IPS-11a (cell line): ENCODE data around the gene ATXN7L1.
"Not testable (repeated sequence)": the region's sequence is repeated elsewhere in the genome, so short reads cannot be mapped to it uniquely, and the experiment has no call there.

Source experiments
- H3K4me3 ChIP-seq: one replicate; pipeline ENCODE4 v1.5.1; 2013; ENCODE audit warnings: low read depth, low read length, control low read depth

The ATXN7L1 gene

GRCh38 chr7:105890290-105890997 is 14.0 kb upstream of the ATXN7L1 start:
- H3K4me3 ChIP-seq = no peak overlapping the region

DNA sequence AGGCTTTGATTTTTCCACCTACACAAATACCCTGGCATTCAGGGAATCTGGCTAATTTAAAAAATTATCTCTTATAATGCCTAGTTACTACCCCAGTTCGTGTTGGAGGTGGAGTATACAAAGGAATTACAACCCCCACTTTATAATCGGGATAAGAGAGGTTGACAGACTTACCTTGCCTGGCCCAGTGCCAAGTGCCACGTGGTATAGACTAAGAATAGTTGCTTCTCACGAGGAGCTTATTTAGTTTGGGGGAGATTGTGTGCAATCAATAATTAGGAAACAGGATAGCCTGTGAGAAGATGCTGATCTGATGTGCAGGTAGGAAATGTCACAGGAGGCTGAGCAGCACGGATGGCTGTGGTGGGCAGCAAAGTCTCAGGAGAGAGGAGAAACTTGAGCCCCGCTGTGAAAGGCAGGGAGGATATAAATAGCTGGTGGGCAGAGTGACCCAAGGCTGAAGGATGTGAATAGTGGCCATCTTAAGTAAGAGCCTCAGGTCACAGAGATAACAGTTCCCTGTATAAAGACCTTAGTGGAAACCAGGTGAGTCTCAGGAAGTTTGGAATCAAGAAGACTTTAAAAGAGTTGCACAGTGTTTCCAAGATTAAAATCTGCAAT is 11.3 kb upstream of the ATXN7L1 start:
- no peak overlapping the region for H3K4me3 ChIP-seq

GRCh38 chr7:105886776-105887175 is 10.4 kb upstream of the ATXN7L1 start:
- no peak overlapping the region for H3K4me3 ChIP-seq

DNA sequence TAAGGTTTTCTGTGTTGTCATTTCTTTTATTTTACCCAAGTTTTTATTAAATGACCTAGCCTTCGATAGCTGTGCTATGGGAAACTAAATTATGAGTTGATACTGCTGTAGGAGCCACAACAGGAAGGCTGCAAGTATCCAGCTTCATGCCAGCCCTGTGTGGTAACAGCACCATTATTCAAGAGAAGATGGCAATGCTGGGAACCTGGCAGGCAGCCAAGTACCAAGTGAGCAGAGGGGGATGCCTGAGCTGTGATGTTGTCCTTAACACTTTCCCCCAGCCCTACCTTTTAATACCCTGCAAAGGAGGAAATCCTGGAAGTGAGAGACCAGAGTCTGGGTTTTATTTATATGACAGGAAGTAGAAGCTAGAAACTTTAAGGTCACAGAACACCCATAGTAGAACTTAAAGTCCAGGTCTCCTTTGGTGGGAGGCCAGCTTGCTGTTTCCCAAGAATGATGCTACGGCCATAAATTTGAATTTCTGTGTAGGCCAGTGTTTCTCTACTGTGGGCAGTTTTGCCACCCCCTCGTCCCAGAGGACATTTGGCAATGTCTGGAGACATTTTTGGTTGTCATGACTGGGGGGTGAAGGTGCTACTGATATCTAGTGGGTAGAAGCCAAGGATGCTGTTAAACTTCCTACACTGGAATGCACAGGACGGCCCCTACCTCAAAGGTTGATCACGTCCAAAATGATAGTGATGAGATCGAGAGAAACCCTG is 9.2 kb upstream of the ATXN7L1 start:
- H3K4me3 ChIP-seq = no peak overlapping the region

DNA sequence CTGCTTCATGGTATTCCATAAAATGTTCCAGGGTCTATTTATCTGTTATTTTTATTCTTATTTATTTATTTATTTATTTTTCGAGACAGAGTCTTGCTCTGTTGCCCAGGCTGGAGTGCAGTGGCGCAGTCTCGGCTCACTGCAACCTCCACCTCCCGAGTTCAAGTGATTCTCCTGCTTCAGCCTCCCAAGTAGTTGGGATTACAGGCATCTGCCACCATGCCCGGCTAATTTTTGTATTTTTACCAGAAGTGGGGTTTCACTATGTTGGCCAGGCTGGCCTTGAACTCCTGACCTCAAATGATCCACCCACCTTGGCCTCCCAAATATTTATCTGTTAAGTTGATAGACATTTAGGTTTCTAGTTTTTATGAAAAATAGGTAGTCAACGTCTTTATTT is 6.8 kb upstream of the ATXN7L1 start:
- H3K4me3 ChIP-seq = not testable (repeated sequence)

- no peak overlapping the region for H3K4me3 ChIP-seq
These were observed 5.0 kb upstream of the ATXN7L1 start for GRCh38 chr7:105881439-105881838.

- no peak overlapping the region for H3K4me3 ChIP-seq
These were observed 4.4 kb upstream of the ATXN7L1 start for GRCh38 chr7:105880571-105881330.

DNA sequence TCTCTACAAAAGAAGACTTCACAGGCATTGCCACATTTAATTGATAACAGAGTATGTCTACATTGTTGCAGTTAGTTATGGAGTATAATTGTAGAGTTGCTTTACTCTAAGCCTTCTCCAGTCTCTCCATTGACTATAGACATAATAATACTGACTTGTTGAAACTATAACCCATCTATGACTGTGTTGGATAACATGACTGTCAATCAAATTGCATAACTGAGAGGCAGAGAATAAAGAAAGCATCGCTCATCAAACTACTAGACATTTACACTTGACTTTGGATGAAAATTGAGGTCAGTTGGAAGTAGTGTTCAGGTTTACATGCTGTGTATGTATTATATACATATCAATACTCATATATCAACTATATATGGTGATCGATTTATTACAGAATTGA is 3.4 kb upstream of the ATXN7L1 start:
- H3K4me3 ChIP-seq = no peak overlapping the region

DNA sequence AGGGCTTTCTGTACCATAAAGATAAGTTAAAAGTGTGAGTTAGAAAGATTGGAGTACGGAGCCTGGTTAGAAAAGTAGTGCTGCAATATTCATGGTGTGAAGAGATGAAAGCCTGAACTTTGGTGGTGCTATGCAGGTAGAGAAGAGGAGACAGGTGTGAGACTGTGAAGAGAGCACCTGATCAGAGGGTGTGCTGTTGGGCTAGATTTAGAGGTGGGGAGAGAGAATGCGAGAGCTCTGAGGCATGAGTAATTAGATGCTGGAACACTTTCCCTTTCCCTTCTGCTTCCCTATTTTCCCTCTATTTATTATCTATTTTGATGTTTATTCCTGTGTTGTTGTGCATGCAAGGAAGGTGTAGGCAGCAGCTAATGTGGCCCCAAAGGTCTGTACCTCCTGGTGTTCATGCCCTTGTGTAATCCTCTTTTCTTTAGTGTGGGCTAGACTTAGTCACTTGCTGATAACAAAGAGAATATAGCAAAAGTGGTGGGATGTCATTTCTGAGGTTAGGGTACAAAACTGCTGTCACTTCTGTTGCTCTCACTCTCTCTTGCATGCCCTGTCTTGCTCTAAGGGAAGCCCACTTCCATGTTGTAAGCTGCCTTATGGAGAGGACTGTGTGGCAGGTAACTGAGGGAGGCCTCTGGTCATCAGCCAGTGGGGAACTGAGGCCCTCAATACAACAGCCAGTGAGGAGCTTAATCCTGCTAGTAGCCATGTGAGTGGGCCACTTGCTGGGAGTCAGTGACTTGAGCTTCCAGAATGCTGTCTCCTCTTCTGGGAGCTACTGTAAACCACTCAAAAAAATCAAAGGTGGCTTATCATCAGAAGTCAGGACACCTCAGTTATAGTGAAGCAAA is 2.6 kb upstream of the ATXN7L1 start:
- no peak overlapping the region for H3K4me3 ChIP-seq

DNA sequence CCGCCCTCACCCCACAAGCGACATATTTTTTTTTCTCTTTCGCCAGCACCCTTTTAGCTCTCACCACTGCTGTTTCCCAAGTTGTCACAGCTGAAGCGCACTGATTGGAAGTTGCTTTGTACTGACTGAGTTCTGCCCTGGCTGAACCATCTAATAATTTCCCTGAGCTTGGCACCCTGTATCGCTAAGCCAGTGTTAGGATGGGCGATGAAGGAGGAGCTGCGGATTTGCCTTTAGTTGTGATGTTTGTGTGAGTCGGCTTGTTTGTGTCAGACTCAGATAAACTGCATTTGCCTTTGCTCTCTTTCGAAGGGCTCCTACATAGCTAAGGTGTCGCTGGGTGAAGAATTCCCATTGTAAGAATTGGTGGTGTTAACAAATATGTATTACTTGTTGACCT is 1.3 kb upstream of the ATXN7L1 start:
- no peak overlapping the region for H3K4me3 ChIP-seq

- H3K4me3 ChIP-seq = peak overlapping the region; percentile 42
These were observed 684 bp upstream of the ATXN7L1 start for GRCh38 chr7:105876964-105877601.

DNA sequence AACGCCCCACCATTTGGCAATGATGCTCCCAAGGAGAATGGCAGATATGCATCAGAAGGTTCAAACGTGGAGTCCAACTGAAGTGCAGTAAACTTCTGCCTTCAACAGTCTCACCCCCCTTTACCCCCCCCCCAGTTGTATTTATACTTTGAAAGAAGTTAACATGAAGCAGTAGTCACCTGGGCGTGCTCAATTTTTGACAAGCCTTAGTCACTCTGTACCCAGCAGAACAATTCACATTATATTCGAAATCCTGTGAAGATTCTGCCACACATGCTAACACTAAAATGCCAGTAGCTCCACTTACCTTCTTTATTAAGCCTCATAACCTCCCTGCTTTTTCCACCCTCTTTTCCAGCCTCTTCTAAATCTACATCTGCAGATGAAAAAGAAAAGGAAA is 894 bp downstream of the ATXN7L1 start:
- H3K4me3 ChIP-seq = peak overlapping the region; percentile 81

- H3K4me3 ChIP-seq = no peak overlapping the region
These were observed 2.3 kb downstream of the ATXN7L1 start for GRCh38 chr7:105874055-105874454.

DNA sequence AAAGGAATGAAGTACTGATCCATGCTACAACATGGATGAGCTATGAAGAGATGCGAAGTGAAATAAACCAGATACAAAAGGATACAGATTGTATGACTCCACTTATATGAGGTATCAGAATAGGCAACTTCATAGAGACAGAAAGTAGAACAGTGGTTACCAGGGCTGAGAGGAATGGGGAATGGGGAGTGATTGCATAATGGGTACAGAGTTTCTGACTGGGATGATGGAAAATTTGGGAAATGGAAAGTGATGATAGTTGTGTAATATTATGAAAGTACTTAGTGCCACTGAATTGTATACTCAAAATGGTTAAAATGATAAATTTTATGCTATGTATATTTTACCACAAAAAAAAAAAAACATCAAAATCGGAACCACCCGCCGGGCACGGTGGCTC is 3.9 kb downstream of the ATXN7L1 start:
- H3K4me3 ChIP-seq = no peak overlapping the region

- H3K4me3 ChIP-seq = no peak overlapping the region
These were observed 5.3 kb downstream of the ATXN7L1 start for GRCh38 chr7:105871142-105871541.

DNA sequence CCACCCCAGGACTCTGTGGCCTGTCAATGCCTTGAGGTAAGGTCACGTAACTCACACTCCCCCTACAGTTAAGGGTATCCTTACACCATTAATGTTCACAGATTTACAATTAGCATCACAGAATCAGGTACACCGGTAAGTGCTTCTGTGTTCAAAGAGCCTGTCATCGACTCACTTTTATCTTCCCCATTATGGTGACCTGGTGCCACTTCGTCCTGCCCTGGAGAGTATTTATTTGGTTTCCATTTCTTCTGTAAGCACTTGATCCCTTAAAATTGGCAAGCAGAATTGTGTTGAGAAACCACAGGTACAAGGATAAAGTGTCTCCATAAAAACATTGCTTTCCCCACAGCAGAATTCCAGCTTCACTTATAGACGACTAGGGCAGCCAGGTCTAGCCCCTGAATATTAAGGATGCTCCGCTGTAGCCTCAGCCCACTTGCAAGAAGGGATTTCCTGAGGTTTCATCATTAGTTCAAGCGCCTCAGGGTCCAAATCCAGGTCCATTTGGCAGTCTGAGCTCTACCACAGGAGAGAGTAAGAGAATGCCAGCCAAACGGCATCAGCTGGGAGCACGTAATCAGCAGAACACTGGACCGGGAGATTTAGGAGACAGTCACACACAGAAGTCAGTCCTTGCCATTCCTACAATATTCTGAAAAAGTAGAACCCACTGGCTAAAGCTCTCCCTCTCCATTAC is 10.1 kb downstream of the ATXN7L1 start:
- no peak overlapping the region for H3K4me3 ChIP-seq

DNA sequence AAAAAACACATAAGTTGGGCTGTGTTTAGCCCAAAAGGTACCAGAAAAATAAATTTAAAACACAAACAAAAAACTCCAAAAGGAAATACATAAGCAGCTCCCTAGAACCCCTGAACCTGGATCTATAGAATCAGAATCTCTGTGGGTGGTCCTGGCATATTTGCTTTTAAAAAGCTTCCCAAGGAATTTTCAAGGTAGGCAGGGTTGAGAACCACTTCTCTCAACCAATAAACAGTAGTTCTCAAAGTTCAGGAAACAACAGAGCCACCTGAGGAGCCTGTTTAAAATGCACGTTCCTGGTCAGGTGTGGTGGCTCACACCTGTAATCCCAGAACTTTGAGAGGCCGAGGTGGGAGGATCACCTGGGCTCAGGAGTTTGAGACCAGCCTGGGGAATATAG is 12.5 kb downstream of the ATXN7L1 start:
- no peak overlapping the region for H3K4me3 ChIP-seq

GRCh38 chr7:105862770-105863169 is 13.6 kb downstream of the ATXN7L1 start:
- no peak overlapping the region for H3K4me3 ChIP-seq

DNA sequence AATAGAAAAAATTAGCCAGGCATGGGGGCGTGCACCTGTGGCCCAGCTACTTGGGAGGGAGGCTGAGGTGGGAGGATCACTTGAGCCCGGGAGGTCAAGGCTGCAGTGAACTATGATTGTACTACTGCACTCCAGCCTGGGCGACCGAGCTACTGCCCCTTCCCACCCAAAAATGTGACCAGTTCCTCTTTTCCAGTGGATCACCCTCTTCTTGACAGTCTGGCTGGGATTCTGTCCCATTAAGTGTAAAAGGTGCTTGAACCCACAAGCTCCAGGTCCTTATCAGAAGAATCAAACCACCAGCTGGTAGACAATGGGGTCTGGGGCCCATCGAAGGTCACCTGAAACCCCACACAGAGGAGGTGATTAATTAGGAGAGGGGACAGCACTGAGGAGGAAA is 14.1 kb downstream of the ATXN7L1 start:
- H3K4me3 ChIP-seq = no peak overlapping the region
